ENCODE data around the gene PTPRJ.
A peak's percentile ranks its signal among the peaks of the same experiment; 100 is the strongest.

PTPRJ gene

GRCh38 chr11:48043111-48043990 is 63.0 kb downstream of the PTPRJ start:
- DNase-seq = peak in 1 of 2 experiments; percentile 20

- DNase-seq = no peak
These were observed 63.7 kb downstream of the PTPRJ start for GRCh38 chr11:48043991-48044512.

GRCh38 chr11:48044577-48044976 is 64.2 kb downstream of the PTPRJ start:
- no peak for DNase-seq

- no peak for DNase-seq
These were observed 65.2 kb downstream of the PTPRJ start for GRCh38 chr11:48045536-48045935.

- no peak for DNase-seq
These were observed 67.3 kb downstream of the PTPRJ start for GRCh38 chr11:48047616-48048015.

GRCh38 chr11:48049036-48049435 is 68.7 kb downstream of the PTPRJ start:
- no peak for DNase-seq

- peak in 1 of 2 experiments; percentile 15 for DNase-seq
These were observed 69.9 kb downstream of the PTPRJ start for GRCh38 chr11:48050304-48050703.

GRCh38 chr11:48051217-48051830 is 71.0 kb downstream of the PTPRJ start:
- no peak for DNase-seq

- no peak for DNase-seq
These were observed 72.1 kb downstream of the PTPRJ start for GRCh38 chr11:48052183-48053044.

GRCh38 chr11:48054994-48055291 is 74.6 kb downstream of the PTPRJ start:
- DNase-seq = no peak

- DNase-seq = peak in 1 of 2 experiments; percentile 35
These were observed 75.2 kb downstream of the PTPRJ start for GRCh38 chr11:48055292-48056132.

- no peak for DNase-seq
These were observed 76.2 kb downstream of the PTPRJ start for GRCh38 chr11:48056325-48057183.

- DNase-seq = no peak
These were observed 77.7 kb downstream of the PTPRJ start for GRCh38 chr11:48058064-48058463.

- DNase-seq = no peak
These were observed 78.4 kb downstream of the PTPRJ start for GRCh38 chr11:48058788-48059187.

GRCh38 chr11:48062649-48063048 is 82.3 kb downstream of the PTPRJ start:
- DNase-seq = no peak

GRCh38 chr11:48063424-48063978 is 83.1 kb downstream of the PTPRJ start:
- no peak for DNase-seq

GRCh38 chr11:48064306-48064705 is 83.9 kb downstream of the PTPRJ start:
- no peak for DNase-seq

- DNase-seq = peak; percentile 65 to 66
These were observed 86.8 kb downstream of the PTPRJ start for GRCh38 chr11:48066881-48067800.

- DNase-seq = no peak
These were observed 92.9 kb downstream of the PTPRJ start for GRCh38 chr11:48073031-48073861.

Data from Kasumi-1 (cell line).